Omental fat pad (tissue), 4 donors: ENCODE data around the gene CALCB. TPM values are rescaled to one million over a fixed set of nuclear protein-coding genes. Genes with fewer than 3 reads are reported as not detected.
A peak's percentile ranks its signal among the peaks of the same experiment; 100 is the strongest.

ENCODE experiments used
- ATAC-seq: fragments of 150-250 bp; one replicate; pipeline ENCODE4 v1.9.1; 2016; ENCODE audit warnings: mild to moderate bottlenecking, moderate library complexity; ENCODE audit not compliant: low FRiP score
- DNase-seq: peaks from one replicate; pipeline ENCODE4 v3.0.0-alpha.2; 2019; ENCODE audit warnings: low spot score
- CTCF ChIP-seq, 3 donors: fragments of 450-650 bp; IDR thresholded peaks; one replicate each; pipeline ENCODE4 v1.5.1; 2016 to 2017; ENCODE audit warnings: antibody characterized with exemption in 3 of 3, mild to moderate bottlenecking in 3 of 3, moderate library complexity in 2 of 3
- total RNA-seq, 4 donors: library from RNA; depleted of rRNA; stranded (reverse); fragments of >200 nt; gene quantifications; one replicate each; pipeline ENCODE4 v1.1.0, GENCODE V29; 2016

Gene CALCB
- total RNA-seq, 4 donors from 2014 or later, result 0.36 to 0.44 (median 0.37) TPM; not detected in 1

DNA sequence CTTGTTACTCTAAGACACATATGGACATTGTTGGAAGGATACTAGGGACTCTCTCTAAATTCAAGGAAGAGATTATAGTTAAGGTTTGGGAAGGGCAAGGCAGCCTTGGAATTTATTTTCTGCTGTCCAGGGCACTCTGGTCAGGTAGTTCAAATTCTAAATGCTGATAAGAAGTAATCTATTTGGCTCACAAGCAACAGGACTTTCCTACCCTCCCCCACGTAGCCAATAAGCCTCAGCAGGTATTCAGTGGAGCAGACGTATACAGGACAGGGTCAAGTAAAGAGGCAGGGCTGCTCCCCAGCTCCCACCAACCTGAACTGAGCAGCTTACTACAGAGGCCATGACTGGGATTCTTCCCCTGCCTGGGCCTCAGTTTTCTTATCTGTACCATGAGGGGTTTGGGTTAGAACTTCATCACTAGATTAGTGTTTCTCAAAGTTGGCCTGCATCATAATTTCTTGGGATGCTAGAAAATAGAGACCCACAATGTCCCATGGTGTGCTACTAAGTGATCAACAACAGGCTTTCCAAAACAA lies 35.3 kb downstream of the CALCB start:
- no peak for DNase-seq
- no peak for ATAC-seq
- TF ChIP-seq CTCF (IDR thresholded peaks at IDR 0.05), result no peak

GRCh38 chr11:15109602-15110001 lies 36.2 kb downstream of the CALCB start:
- TF ChIP-seq CTCF (IDR thresholded peaks at IDR 0.05), result no peak
- DNase-seq (no peak), ATAC-seq (no peak)

DNA sequence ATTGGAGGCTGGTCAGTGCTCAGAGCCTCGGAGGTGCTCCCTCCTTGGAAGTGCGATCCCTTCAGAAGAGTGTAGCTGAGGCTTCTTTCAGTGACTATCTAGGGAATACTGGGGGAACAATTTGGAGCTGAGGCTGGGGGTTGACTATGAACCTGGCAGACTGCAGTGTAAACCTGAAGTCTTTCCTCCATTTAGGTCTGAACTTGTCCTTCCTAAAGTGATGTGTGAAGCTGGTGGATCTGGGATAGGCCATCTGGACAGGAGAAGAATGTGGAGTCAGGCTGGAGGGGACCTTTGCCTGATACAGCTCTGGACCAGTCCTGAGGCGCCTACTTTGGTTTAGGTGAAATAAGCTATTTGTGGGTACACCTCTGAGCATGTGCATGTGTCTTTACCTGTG lies 37.8 kb downstream of the CALCB start:
- TF ChIP-seq CTCF (IDR thresholded peaks at IDR 0.05), result no peak
- no peak for ATAC-seq
- no peak for DNase-seq

GRCh38 chr11:15112131-15112541 lies 38.7 kb downstream of the CALCB start:
- no peak for TF ChIP-seq CTCF (IDR thresholded peaks at IDR 0.05)
- ATAC-seq (no peak), DNase-seq (no peak)

GRCh38 chr11:15113381-15113780 lies 40.0 kb downstream of the CALCB start:
- ATAC-seq (no peak), DNase-seq (no peak)
- TF ChIP-seq CTCF (IDR thresholded peaks at IDR 0.05), result no peak

DNA sequence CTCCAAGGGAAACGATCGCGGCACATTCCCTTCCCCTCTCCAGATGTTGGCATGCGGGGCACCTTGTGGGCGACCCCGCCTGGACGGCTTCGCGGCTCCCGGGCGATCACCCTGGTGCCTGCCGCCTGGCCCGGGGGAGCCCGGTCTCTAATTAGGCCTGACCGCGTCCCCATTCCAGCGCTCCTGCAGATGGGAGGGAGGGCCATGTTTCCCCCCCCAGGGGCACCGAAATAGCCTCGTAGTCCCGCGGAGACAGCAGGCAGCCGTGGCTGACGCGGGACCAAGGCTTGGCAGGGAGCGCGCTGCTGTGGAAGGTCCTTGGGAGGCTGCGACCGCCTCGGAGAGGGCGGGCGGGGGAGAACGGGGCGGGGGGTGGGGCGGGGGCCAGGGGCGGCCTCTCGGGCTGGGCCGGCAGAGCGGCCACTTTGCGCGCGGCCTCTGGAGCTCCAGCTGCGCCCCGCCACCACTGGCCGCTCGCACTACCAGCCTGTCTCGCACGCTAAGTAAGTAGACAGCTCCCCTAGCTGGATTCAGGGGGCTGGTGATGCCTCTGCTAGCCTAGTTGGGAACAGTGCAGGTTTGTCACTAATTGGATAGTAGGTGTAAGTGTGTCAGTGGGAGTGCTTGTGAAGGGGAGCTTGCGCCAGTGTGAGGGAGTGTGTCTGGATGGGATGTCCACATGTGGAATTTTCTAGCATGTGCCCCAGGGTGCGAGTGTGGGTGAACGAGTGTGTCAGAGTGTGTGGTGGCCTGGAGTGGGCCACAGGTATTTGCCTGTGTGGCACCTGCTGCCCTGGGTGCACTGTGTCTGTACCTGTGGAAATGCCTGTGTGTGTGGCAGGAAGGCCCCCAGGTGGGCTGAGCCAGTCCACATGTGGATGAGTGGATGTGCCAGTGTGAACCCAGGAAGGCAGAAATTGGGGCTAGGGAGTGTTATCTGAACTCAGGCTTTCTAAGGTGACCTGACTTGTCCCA lies 41.4 kb downstream of the CALCB start, which contains the start of gene INSC:
Gene INSC (plus strand): TSS at position 423 of the 975 bp plus-strand sequence. CDS start 34,252 bp downstream, outside the sequence.
- DNase-seq (no peak), ATAC-seq (peak; percentile 8)
- TF ChIP-seq CTCF (IDR thresholded peaks at IDR 0.05), result no peak
